BJ (cell line): ENCODE data around the gene RLN3. TPM values are rescaled to one million over a fixed set of nuclear protein-coding genes. Genes with fewer than 3 reads are reported as not detected.

ENCODE experiments used
- CTCF ChIA-PET: fragments of 350-600 bp; formaldehyde crosslinking; extraction: SDS; loops from one replicate; lab custom pipeline; 2021; ENCODE audit warnings: antibody characterized with exemption, inconsistent platforms; lab: Yijun Ruan, JAX
- POLR2A ChIA-PET: fragments of 300-600 bp; sonication (Branson Sonifier 250); formaldehyde crosslinking; extraction: SDS; loops from one replicate; lab custom pipeline; 2021; ENCODE audit warnings: antibody characterized with exemption; lab: Charles Lee
- DNase-seq: peaks from one replicate; pipeline ENCODE4 v3.0.0-alpha.2; 2011; ENCODE audit warnings: low read depth
- H3K27me3 ChIP-seq: 2 replicates; pipeline ENCODE4 v1.6.0; 2011; ENCODE audit warnings: low read length; ENCODE audit not compliant: control insufficient read depth, insufficient read depth
- H3K36me3 ChIP-seq: 2 replicates; pipeline ENCODE4 v1.5.1; 2011; ENCODE audit warnings: low read length; ENCODE audit not compliant: control insufficient read depth, insufficient read depth
- H3K4me3 ChIP-seq: 2 replicates; pipeline ENCODE4 v1.5.1; 2011; ENCODE audit warnings: low read depth, mild to moderate bottlenecking, control low read depth, low read length
- polyA plus RNA-seq: library from polyadenylated mRNA; depleted of rRNA; stranded (reverse); fragments of >200 nt; gene quantifications from 2 replicates; pipeline ENCODE4 v1.2.3, GENCODE V29; 2011
- TF ChIP-seq, protein P1 (sequence below): IDR thresholded peaks from 2 replicates; pipeline ENCODE4 v1.5.1; 2011; ENCODE audit warnings: low read depth, mild to moderate bottlenecking, control low read depth, inconsistent platforms, low read length, moderate library complexity; ENCODE audit not compliant: insufficient read depth

Gene RLN3
- polyA plus RNA-seq, 1 experiment, result not detected

DNA sequence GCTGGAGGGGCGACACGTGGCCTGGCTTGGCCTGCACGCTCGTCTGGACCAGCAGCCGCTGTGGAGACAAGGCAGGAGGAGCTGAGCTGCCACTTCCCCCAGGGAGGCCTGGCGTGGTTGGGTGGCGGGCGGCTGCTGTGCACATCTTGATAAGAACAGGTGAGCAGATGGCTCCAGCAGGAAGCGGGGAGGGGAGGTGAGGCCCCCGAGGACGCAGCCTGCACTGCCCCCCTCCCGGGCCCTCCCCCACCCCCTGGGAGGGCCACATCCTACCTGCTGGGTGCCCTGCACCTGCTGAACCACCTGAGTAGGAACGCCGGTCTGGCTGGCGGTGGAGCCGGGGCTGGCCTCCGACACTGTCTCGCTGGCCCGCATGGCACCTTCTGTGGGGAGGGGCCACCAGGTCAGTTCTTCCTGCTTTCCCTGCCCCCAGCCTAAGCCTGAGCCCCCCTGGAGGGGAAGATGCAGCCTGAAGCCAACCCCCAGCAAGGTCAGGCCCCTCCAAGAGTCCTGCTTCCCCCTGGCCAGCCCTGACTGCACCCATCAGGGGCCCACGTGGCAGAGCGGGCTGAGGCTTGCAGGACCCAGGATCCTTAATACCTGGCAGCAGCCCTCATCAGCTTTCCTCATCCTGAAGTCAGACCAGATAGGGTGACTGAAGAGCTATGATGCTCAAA, 44.6 kb upstream of the RLN3 start:
- TF ChIP-seq, protein P1, sequence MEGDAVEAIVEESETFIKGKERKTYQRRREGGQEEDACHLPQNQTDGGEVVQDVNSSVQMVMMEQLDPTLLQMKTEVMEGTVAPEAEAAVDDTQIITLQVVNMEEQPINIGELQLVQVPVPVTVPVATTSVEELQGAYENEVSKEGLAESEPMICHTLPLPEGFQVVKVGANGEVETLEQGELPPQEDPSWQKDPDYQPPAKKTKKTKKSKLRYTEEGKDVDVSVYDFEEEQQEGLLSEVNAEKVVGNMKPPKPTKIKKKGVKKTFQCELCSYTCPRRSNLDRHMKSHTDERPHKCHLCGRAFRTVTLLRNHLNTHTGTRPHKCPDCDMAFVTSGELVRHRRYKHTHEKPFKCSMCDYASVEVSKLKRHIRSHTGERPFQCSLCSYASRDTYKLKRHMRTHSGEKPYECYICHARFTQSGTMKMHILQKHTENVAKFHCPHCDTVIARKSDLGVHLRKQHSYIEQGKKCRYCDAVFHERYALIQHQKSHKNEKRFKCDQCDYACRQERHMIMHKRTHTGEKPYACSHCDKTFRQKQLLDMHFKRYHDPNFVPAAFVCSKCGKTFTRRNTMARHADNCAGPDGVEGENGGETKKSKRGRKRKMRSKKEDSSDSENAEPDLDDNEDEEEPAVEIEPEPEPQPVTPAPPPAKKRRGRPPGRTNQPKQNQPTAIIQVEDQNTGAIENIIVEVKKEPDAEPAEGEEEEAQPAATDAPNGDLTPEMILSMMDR, result no peak
- DNase-seq, result no peak
- Histone ChIP-seq H3K4me3 (no peak overlapping the region), H3K27me3 (no peaks in the 10 kb centered on the region), H3K36me3 (peaks cover 8% of the 10 kb centered on the region)
- ChIA-PET POLR2A (no interaction called here), CTCF (no interaction called here)

DNA sequence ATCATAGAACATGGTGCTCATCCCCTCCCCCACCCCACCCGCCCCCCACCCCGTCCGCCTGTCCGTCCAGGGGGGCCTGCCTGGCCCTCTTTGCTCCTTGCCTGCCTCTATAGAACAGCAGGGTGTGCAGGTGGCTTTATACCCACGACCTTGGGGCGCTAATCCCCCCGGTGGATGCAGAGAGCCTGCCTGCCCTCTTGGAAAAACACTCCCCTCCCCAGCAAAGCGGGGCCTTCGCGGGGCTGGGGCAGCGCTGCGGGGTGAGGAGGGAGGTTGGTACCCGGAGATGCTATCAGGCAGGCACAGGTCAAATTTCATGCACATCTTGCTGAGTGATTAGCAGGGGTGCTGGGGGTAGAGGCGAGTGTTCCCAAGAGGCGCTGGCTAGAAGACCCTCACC, 43.8 kb upstream of the RLN3 start:
- ChIA-PET POLR2A (no interaction called here), CTCF (interaction anchor here (0.6 kb wide), 1 partner anchor 93 kb away, joined by 6 read pairs; no protein-coding TSS in a partner anchor)
- Histone ChIP-seq H3K4me3 (no peak overlapping the region), H3K27me3 (no peaks in the 10 kb centered on the region), H3K36me3 (peaks cover 10% of the 10 kb centered on the region)
- TF ChIP-seq, protein P1, result no peak
- no peak for DNase-seq

DNA sequence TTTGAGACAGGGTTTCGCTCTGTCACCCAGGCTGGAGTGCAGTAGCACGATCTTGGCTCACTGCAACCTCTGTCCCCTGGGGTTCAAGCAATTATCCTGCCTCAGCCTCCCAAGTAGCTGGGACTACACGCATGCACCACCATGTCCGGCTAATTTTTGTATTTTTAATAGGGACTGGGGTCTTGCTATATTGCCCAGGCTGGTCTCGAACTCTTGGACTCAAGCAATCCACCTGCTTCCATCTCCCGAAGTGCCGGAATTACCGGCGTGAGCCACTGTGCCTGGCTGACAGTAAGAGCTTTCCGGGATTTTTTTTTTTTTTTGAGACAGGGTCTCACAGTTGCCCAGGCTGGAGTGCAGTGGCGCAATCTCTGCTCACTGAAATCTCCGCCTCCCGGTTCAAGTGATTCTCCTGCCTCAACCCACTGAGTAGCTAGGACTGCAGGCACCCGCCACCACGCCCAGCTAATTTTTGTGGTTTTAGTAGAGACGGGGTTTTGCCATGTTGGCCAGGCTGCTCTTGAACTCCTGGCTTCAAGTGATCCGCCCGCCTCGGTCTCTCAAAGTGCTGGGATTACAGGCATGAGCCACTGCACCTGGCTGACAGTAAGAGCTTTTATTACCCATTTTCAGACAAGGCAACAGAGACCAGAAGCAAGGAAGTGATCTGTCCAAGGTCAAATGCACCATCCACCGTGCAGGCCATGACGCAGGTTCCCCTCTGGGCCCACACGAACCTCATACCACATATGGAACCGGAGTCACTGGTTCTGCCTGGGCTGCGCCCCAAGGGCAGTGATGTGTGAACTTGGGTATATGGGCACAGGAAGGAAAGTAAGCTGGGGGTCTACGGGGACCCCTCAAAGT, 42.8 kb upstream of the RLN3 start:
- TF ChIP-seq, protein P1, result no peak
- peaks cover 10% of the 10 kb centered on the region for H3K36me3 ChIP-seq
- CTCF ChIA-PET, result interaction anchor here (0.6 kb wide), 1 partner anchor 92 kb away, joined by 6 read pairs; no protein-coding TSS in a partner anchor
- no peak overlapping the region for H3K4me3 ChIP-seq
- no peaks in the 10 kb centered on the region for H3K27me3 ChIP-seq
- no peak for DNase-seq
- POLR2A ChIA-PET, result no interaction called here

DNA sequence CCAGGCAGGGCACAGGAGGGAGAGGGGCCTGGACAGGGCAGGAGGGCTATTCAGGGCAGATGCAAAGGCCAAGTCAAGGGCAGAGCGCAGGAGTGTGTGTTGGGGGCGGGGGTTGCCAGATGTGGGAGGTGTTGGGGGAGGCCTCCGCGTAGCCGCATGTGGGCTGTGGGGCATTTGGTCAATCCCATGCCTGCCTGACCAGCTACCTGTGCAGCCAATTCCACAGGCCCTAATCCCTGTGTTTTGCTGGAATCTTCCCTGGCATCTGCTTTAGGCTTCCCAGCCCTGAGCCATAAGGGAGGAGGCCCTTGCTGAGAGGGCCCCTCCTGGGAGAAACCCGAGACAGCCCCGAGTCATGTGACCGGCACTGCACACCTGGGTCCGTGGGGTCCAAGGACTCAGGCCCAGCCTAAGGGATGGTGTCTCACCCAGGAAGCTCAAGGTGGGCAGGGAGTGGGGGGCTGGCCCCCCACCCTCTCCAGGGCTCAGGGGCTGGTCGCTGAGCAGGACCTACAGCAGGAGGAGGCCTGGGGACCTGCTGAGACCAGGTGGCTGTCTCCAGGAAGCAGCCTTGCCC, 42.1 kb upstream of the RLN3 start:
- Histone ChIP-seq H3K4me3 (no peak overlapping the region), H3K36me3 (peaks cover 8% of the 10 kb centered on the region), H3K27me3 (no peaks in the 10 kb centered on the region)
- POLR2A ChIA-PET, result no interaction called here
- CTCF ChIA-PET, result no interaction called here
- DNase-seq, result no peak
- TF ChIP-seq, protein P1, result no peak

DNA sequence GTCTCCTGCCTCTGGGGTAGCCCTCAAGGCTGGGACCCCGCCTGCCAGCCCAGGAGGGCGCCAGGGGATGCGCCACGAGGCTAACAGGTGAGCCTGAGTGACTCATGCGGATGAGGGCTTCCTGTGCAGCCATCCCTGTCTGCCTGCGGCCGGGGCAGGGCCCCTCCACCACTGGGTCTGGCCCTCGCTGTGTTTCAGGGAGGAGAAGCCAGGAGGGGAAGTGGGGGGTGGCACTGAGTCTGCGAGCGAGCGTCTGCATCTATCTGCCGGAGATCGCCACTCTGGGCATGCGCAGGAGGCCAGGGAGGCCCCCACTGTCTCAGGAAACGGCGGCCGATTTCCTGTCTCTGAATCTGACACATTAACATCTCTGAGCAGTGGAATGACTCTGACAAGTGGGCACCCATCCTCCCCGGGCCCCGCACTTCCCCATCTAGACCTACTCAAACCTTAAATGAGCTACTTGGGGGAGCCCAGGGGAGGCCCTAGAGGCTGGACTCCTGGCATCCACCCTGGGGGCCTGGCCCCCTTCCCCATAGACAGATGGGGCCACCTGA, 41.5 kb upstream of the RLN3 start:
- no peak for DNase-seq
- no peaks in the 10 kb centered on the region for H3K27me3 ChIP-seq
- peaks cover 11% of the 10 kb centered on the region for H3K36me3 ChIP-seq
- POLR2A ChIA-PET, result no interaction called here
- TF ChIP-seq, protein P1, result no peak
- no peak overlapping the region for H3K4me3 ChIP-seq
- CTCF ChIA-PET, result no interaction called here
